Gastrocnemius medialis (tissue), 4 donors: ENCODE measurements around the gene KRTAP17-1. TPM values are rescaled to one million over a fixed set of nuclear protein-coding genes. Genes with fewer than 3 reads are reported as not detected.

Source experiments
- ATAC-seq, 2 donors: fragments of 150-250 bp; one replicate each; pipeline ENCODE4 v1.9.1; 2016
- DNase-seq, 2 donors: peaks; one replicate each; pipeline ENCODE4 v3.0.0-alpha.2; 2019
- H3K27ac ChIP-seq, 4 donors: fragments of 200-600 bp; sonication (generic); 1 replicate in 1 of 4; 2 replicates in 3 of 4; pipeline ENCODE4 v1.5.1; 2016 to 2018; ENCODE audit warnings: mild to moderate bottlenecking in 2 of 4, moderate library complexity in 1 of 4
- H3K27me3 ChIP-seq, 3 donors: fragments of 200-600 bp; sonication (generic) in 2 of 3; 1 replicate in 1 of 3; 2 replicates in 2 of 3; pipeline versions ENCODE4 v1.5.1 to v1.6.0; 2016 to 2019; ENCODE audit warnings: mild to moderate bottlenecking in 1 of 3, moderate library complexity in 1 of 3
- H3K36me3 ChIP-seq, 2 donors: fragments of 200-600 bp; sonication (generic) in 1 of 2; one replicate each; pipeline ENCODE4 v1.5.1; 2017 to 2018
- H3K4me1 ChIP-seq, 2 donors: fragments of 200-600 bp; sonication (generic) in 1 of 2; one replicate each; pipeline ENCODE4 v1.5.1; 2016 to 2017; ENCODE audit warnings: mild to moderate bottlenecking in 2 of 2
- H3K4me3 ChIP-seq, 4 donors: fragments of 200-600 bp; sonication (generic) in 3 of 4; 1 replicate in 1 of 4; 2 replicates in 3 of 4; pipeline ENCODE4 v1.5.1; 2016 to 2019; ENCODE audit warnings: mild to moderate bottlenecking in 2 of 4
- H3K9me3 ChIP-seq, 3 donors: fragments of 200-600 bp; sonication (generic) in 2 of 3; 1 replicate in 1 of 3; 2 replicates in 2 of 3; pipeline ENCODE4 v1.5.1; 2016 to 2019
- POLR2A ChIP-seq, 2 donors: fragments of 450-650 bp; IDR thresholded peaks; one replicate each; pipeline ENCODE4 v1.6.1; 2017; ENCODE audit warnings: antibody characterized with exemption in 2 of 2, mild to moderate bottlenecking in 2 of 2, moderate library complexity in 2 of 2
- in situ Hi-C, 4 donors: fragments of 200-750 bp; cut with MboI; loops; one replicate each; pipeline versions ENCODE4 v1.15.0 to v1.8.0; 2017; ENCODE audit warnings: low sequenced_read_pairs in 4 of 4
- intact Hi-C: fragments of 100-400 bp; cut with DNase I; formaldehyde crosslinking; loops from one replicate; pipeline ENCODE4 v1.15.1; 2023; ENCODE audit warnings: low total_unique reads
- total RNA-seq, 4 donors: library from RNA; depleted of rRNA; stranded (reverse); fragments of >200 nt; gene quantifications; one replicate each; pipeline versions ENCODE4 v1.1.0 to v1.2.3, GENCODE V29; 2016
- TF ChIP-seq, protein P1 (sequence below), 5 experiments: fragments of 450-650 bp in 3 of 5; fragments of 200-600 bp in 2 of 5; sonication (generic) in 2 of 5; IDR thresholded peaks in 4 of 5; conservative IDR thresholded peaks in 1 of 5; 1 replicate in 4 of 5; 2 replicates in 1 of 5; pipeline ENCODE4 v1.5.1; 2016 to 2019; ENCODE audit warnings: antibody characterized with exemption in 5 of 5, mild to moderate bottlenecking in 3 of 5, moderate library complexity in 3 of 5

Gene KRTAP17-1
- total RNA-seq, 4 donors from 2014 or later, result not detected

DNA sequence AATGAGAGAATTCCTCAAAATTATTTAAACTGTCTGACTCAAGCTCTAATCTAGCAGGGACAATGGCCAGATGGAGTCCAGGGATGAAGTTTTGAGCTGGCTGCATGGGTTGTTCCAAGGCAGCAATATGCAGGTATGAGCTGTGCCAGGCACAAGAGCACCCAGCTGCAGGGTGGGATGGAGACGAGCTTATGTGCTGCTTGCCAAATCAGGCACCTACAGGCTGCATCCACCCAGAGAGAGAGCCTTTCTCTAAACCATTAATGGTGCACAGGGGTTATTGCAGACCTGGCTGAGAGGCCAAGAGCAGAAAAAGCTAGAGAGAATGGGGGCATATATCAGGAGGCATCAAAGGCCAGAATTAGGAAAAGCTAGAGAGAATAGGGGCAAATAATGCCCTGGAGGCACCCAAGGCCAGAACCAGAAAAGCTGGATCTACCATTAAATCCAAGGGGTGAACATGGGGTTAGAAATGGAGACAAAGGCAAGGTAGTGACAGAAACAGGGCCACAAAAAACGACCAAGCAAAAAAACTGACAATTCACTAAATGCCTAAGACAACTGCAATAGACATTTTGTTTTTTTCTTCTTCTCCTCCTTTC is 24.2 kb upstream of the KRTAP17-1 start:
- Histone ChIP-seq H3K27me3 (no peaks in the 10 kb centered on the region), H3K4me1 (no peaks in the 10 kb centered on the region), H3K4me3 (no peak overlapping the region), H3K9me3 (no peaks in the 10 kb centered on the region), H3K27ac (no peak overlapping the region), H3K36me3 (no peaks in the 10 kb centered on the region)
- DNase-seq (no peak), ATAC-seq (no peak)
- in situ Hi-C loops, result no loop called here
- TF ChIP-seq POLR2A (IDR thresholded peaks at IDR 0.05), result no peak
- TF ChIP-seq, protein P1, sequence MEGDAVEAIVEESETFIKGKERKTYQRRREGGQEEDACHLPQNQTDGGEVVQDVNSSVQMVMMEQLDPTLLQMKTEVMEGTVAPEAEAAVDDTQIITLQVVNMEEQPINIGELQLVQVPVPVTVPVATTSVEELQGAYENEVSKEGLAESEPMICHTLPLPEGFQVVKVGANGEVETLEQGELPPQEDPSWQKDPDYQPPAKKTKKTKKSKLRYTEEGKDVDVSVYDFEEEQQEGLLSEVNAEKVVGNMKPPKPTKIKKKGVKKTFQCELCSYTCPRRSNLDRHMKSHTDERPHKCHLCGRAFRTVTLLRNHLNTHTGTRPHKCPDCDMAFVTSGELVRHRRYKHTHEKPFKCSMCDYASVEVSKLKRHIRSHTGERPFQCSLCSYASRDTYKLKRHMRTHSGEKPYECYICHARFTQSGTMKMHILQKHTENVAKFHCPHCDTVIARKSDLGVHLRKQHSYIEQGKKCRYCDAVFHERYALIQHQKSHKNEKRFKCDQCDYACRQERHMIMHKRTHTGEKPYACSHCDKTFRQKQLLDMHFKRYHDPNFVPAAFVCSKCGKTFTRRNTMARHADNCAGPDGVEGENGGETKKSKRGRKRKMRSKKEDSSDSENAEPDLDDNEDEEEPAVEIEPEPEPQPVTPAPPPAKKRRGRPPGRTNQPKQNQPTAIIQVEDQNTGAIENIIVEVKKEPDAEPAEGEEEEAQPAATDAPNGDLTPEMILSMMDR (IDR thresholded peaks at IDR 0.05 in 4 of 5, conservative IDR thresholded peaks at IDR 0.05 in 1 of 5), result no peak
- intact Hi-C loops, result no loop called here

- no peak for ATAC-seq
- H3K9me3 ChIP-seq, result no peaks in the 10 kb centered on the region
- no peaks in the 10 kb centered on the region for H3K36me3 ChIP-seq
- no peak for TF ChIP-seq POLR2A (IDR thresholded peaks at IDR 0.05)
- TF ChIP-seq, protein P1 (IDR thresholded peaks at IDR 0.05 in 4 of 5, conservative IDR thresholded peaks at IDR 0.05 in 1 of 5), result no peak
- intact Hi-C loops, result no loop called here
- no peak overlapping the region for H3K27ac ChIP-seq
- no peak overlapping the region for H3K4me3 ChIP-seq
- in situ Hi-C loops, result no loop called here
- no peak for DNase-seq
- H3K27me3 ChIP-seq, result no peaks in the 10 kb centered on the region
- no peaks in the 10 kb centered on the region for H3K4me1 ChIP-seq
Measured at GRCh38 chr17:41338961-41339485, 23.5 kb upstream of the KRTAP17-1 start.

GRCh38 chr17:41335747-41336146 is 20.2 kb upstream of the KRTAP17-1 start:
- intact Hi-C loops, result no loop called here
- no peaks in the 10 kb centered on the region for H3K36me3 ChIP-seq
- no peak for TF ChIP-seq POLR2A (IDR thresholded peaks at IDR 0.05)
- TF ChIP-seq, protein P1 (IDR thresholded peaks at IDR 0.05 in 4 of 5, conservative IDR thresholded peaks at IDR 0.05 in 1 of 5), result no peak
- ATAC-seq (no peak), DNase-seq (no peak)
- no peak overlapping the region for H3K4me3 ChIP-seq
- H3K4me1 ChIP-seq, result no peaks in the 10 kb centered on the region
- in situ Hi-C loops, result no loop called here
- no peaks in the 10 kb centered on the region for H3K27me3 ChIP-seq
- H3K9me3 ChIP-seq, result no peaks in the 10 kb centered on the region
- H3K27ac ChIP-seq, result no peak overlapping the region

- no peak for DNase-seq
- TF ChIP-seq, protein P1 (IDR thresholded peaks at IDR 0.05 in 4 of 5, conservative IDR thresholded peaks at IDR 0.05 in 1 of 5), result no peak
- no peak for TF ChIP-seq POLR2A (IDR thresholded peaks at IDR 0.05)
- Histone ChIP-seq H3K9me3 (no peaks in the 10 kb centered on the region), H3K27me3 (no peaks in the 10 kb centered on the region), H3K4me3 (no peak overlapping the region), H3K4me1 (no peaks in the 10 kb centered on the region), H3K27ac (no peak overlapping the region), H3K36me3 (no peaks in the 10 kb centered on the region)
- in situ Hi-C loops, result no loop called here
- no peak for ATAC-seq
- intact Hi-C loops, result no loop called here
Measured at GRCh38 chr17:41334385-41335305, 19.1 kb upstream of the KRTAP17-1 start.
